ENCODE measurements around the gene HEMK1. TPM values are rescaled to one million over a fixed set of nuclear protein-coding genes. Genes with fewer than 3 reads are reported as not detected.

The HEMK1 gene
- total RNA-seq, 1 donor from 2014 or later = 13.3 TPM

- DNase-seq = no peak
These were observed 8.0 kb downstream of the HEMK1 start for GRCh38 chr3:50577348-50577747.

- DNase-seq = peak; percentile 18
These were observed 11.5 kb downstream of the HEMK1 start for GRCh38 chr3:50580683-50581458.

GRCh38 chr3:50581459-50581842 is 12.1 kb downstream of the HEMK1 start:
- no peak for DNase-seq

- DNase-seq = no peak
These were observed 12.8 kb downstream of the HEMK1 start for GRCh38 chr3:50582083-50582482.

GRCh38 chr3:50583897-50584296 is 14.6 kb downstream of the HEMK1 start:
- no peak for DNase-seq

GRCh38 chr3:50584391-50584790 is 15.1 kb downstream of the HEMK1 start:
- DNase-seq = no peak

- no peak for DNase-seq
These were observed 16.8 kb downstream of the HEMK1 start for GRCh38 chr3:50585919-50586762.

- no peak for DNase-seq
These were observed 17.4 kb downstream of the HEMK1 start for GRCh38 chr3:50586763-50587070.

- no peak for DNase-seq
These were observed 18.1 kb downstream of the HEMK1 start for GRCh38 chr3:50587373-50587772.

- no peak for DNase-seq
These were observed 18.8 kb downstream of the HEMK1 start for GRCh38 chr3:50587806-50588758.

- DNase-seq = no peak
These were observed 19.6 kb downstream of the HEMK1 start for GRCh38 chr3:50588759-50589433.

- DNase-seq = no peak
These were observed 21.9 kb downstream of the HEMK1 start for GRCh38 chr3:50591196-50591741.

GRCh38 chr3:50592568-50592967 is 23.2 kb downstream of the HEMK1 start:
- no peak for DNase-seq

GRCh38 chr3:50594253-50594785 is 25.0 kb downstream of the HEMK1 start:
- no peak for DNase-seq

- no peak for DNase-seq
These were observed 29.9 kb downstream of the HEMK1 start for GRCh38 chr3:50599115-50599715.

- no peak for DNase-seq
These were observed 30.4 kb downstream of the HEMK1 start for GRCh38 chr3:50599716-50600118.

- no peak for DNase-seq
These were observed 30.9 kb downstream of the HEMK1 start for GRCh38 chr3:50600141-50600753.

GRCh38 chr3:50600841-50601591 is 31.7 kb downstream of the HEMK1 start:
- peak; percentile 76 for DNase-seq

GRCh38 chr3:50602595-50603191 is 33.4 kb downstream of the HEMK1 start:
- no peak for DNase-seq

Measured in dermis blood vessel endothelial cell (primary cell).